Liver (tissue), 9 donors: ENCODE data around the gene PLAAT5. TPM values are rescaled to one million over a fixed set of nuclear protein-coding genes. Genes with fewer than 3 reads are reported as not detected.

Experiments
- DNase-seq: peaks from one replicate; pipeline ENCODE4 v3.0.0-alpha.2; 2017; ENCODE audit warnings: low spot score
- H3K27ac ChIP-seq, 2 donors: one replicate each; pipeline ENCODE4 v1.7.0; 2013; ENCODE audit warnings: inconsistent platforms in 2 of 2, low read length in 2 of 2, control low read depth in 1 of 2, low read depth in 1 of 2, mild to moderate bottlenecking in 1 of 2
- H3K27me3 ChIP-seq, 4 donors: one replicate each; pipeline versions ENCODE4 v1.6.1 to v1.7.0; 2013; ENCODE audit warnings: low read length in 3 of 4, inconsistent platforms in 1 of 4, mild to moderate bottlenecking in 1 of 4, moderate library complexity in 1 of 4; ENCODE audit not compliant: control insufficient read depth in 4 of 4, insufficient read depth in 4 of 4
- H3K36me3 ChIP-seq, 4 donors: one replicate each; pipeline versions ENCODE4 v1.6.1 to v1.7.0; 2013; ENCODE audit warnings: low read length in 3 of 4, mild to moderate bottlenecking in 3 of 4, low read depth in 1 of 4, moderate library complexity in 1 of 4; ENCODE audit not compliant: control insufficient read depth in 4 of 4, insufficient read depth in 3 of 4
- H3K4me1 ChIP-seq, 4 donors: one replicate each; pipeline versions ENCODE4 v1.6.1 to v1.7.0; 2013; ENCODE audit warnings: low read length in 3 of 4, mild to moderate bottlenecking in 3 of 4, moderate library complexity in 1 of 4; ENCODE audit not compliant: control insufficient read depth in 4 of 4, insufficient read depth in 4 of 4
- H3K4me3 ChIP-seq, 3 donors: one replicate each; pipeline versions ENCODE4 v1.6.1 to v1.7.0; 2013; ENCODE audit warnings: low read length in 3 of 3, control low read depth in 1 of 3, low read depth in 1 of 3, mild to moderate bottlenecking in 1 of 3
- H3K9ac ChIP-seq, 2 donors: one replicate each; pipeline ENCODE4 v1.7.0; 2013; ENCODE audit warnings: low read length in 2 of 2, mild to moderate bottlenecking in 2 of 2, moderate library complexity in 2 of 2, control low read depth in 1 of 2, low read depth in 1 of 2
- H3K9me3 ChIP-seq, 4 donors: one replicate each; pipeline versions ENCODE4 v1.6.1 to v1.7.0; 2013; ENCODE audit warnings: low read length in 3 of 4; ENCODE audit not compliant: control insufficient read depth in 4 of 4
- EGR1 ChIP-seq, 2 donors: IDR thresholded peaks; 2 replicates each; pipeline ENCODE4 v1.6.1; 2016 to 2018; ENCODE audit warnings: antibody characterized with exemption in 2 of 2, low read depth in 2 of 2
- FOXA1 ChIP-seq: IDR thresholded peaks from 2 replicates; pipeline ENCODE4 v1.6.1; 2016; ENCODE audit warnings: antibody characterized with exemption
- FOXA2 ChIP-seq: IDR thresholded peaks from 2 replicates; pipeline ENCODE4 v1.6.1; 2016; ENCODE audit warnings: antibody characterized with exemption
- GABPA ChIP-seq, 2 donors: IDR thresholded peaks in 1 of 2; conservative IDR thresholded peaks in 1 of 2; 2 replicates each; pipeline ENCODE4 v1.6.1; 2016; ENCODE audit warnings: antibody characterized with exemption in 2 of 2, mild to moderate bottlenecking in 1 of 2, moderate library complexity in 1 of 2
- HNF4A ChIP-seq, 2 donors: conservative IDR thresholded peaks; 2 replicates each; pipeline ENCODE4 v1.6.1; 2016; ENCODE audit warnings: antibody characterized with exemption in 2 of 2, mild to moderate bottlenecking in 2 of 2
- HNF4G ChIP-seq: IDR thresholded peaks from 2 replicates; pipeline ENCODE4 v1.6.1; 2016; ENCODE audit warnings: antibody characterized with exemption
- JUND ChIP-seq, 2 donors: IDR thresholded peaks; 2 replicates each; pipeline ENCODE4 v1.6.1; 2016; ENCODE audit warnings: antibody characterized with exemption in 2 of 2
- NR2F2 ChIP-seq: IDR thresholded peaks from 2 replicates; pipeline ENCODE4 v1.6.1; 2016; ENCODE audit warnings: antibody characterized with exemption
- RAD21 ChIP-seq, 2 donors: IDR thresholded peaks; 2 replicates each; pipeline ENCODE4 v1.6.1; 2016; ENCODE audit warnings: antibody characterized with exemption in 2 of 2, mild to moderate bottlenecking in 2 of 2
- RXRA ChIP-seq, 2 donors: IDR thresholded peaks; 2 replicates each; pipeline ENCODE4 v1.6.1; 2017 to 2018; ENCODE audit warnings: antibody characterized with exemption in 2 of 2, mild to moderate bottlenecking in 1 of 2
- SP1 ChIP-seq: IDR thresholded peaks from 2 replicates; pipeline ENCODE4 v1.6.1; 2018; ENCODE audit warnings: antibody characterized with exemption, mild to moderate bottlenecking
- TAF1 ChIP-seq: conservative IDR thresholded peaks from 2 replicates; pipeline ENCODE4 v1.6.1; 2016; ENCODE audit warnings: antibody characterized with exemption, mild to moderate bottlenecking
- YY1 ChIP-seq: IDR thresholded peaks from 2 replicates; pipeline ENCODE4 v1.6.1; 2016; ENCODE audit warnings: antibody characterized with exemption, mild to moderate bottlenecking
- WGBS: extraction: QIAGEN DNeasy Blood & Tissue Kit; methylation state at CpG from one replicate; pipeline ENCODE4 v1.1.7; 2013; 5-methylcytosine and 5-hydroxymethylcytosine counted together
- polyA plus RNA-seq, 2 donors: library from polyadenylated mRNA; stranded (reverse) in 1 of 2; unstranded in 1 of 2; fragments of 200-250 nt in 1 of 2; fragments of >200 nt in 1 of 2; fragmentation: Nextera tagmentation in 1 of 2; extraction: Ambion mirVana in 1 of 2; gene quantifications; one replicate each; pipeline versions ENCODE4 v1.2.1 to v1.2.3, GENCODE V29; 2013 to 2015
- total RNA-seq, 2 donors: library from RNA; depleted of rRNA; stranded (reverse); fragments of >200 nt; gene quantifications; one replicate each; pipeline ENCODE4 v1.2.3, GENCODE V29; 2014
- TF ChIP-seq, protein P1 (sequence below): IDR thresholded peaks from 2 replicates; pipeline ENCODE4 v1.6.1; 2016; ENCODE audit warnings: antibody characterized with exemption, mild to moderate bottlenecking
- TF ChIP-seq, protein P2 (sequence below): IDR thresholded peaks from 2 replicates; pipeline ENCODE4 v1.6.1; 2016; ENCODE audit warnings: antibody characterized with exemption
- TF ChIP-seq, protein P3 (sequence below): IDR thresholded peaks from 2 replicates; pipeline ENCODE4 v1.6.1; 2016; ENCODE audit warnings: antibody characterized with exemption
- TF ChIP-seq, protein P4 (sequence below): IDR thresholded peaks from 2 replicates; pipeline ENCODE4 v1.6.1; 2016; ENCODE audit warnings: antibody characterized with exemption
- donor health status: healthy.
- donor health status: healthy.
- donor health status: healthy.
- donor health status: healthy.
- donor health status: healthy.

The PLAAT5 gene
- total and polyA plus RNA-seq, 4 donors: 0.03 to 1.4 TPM; not detected in 2

DNA sequence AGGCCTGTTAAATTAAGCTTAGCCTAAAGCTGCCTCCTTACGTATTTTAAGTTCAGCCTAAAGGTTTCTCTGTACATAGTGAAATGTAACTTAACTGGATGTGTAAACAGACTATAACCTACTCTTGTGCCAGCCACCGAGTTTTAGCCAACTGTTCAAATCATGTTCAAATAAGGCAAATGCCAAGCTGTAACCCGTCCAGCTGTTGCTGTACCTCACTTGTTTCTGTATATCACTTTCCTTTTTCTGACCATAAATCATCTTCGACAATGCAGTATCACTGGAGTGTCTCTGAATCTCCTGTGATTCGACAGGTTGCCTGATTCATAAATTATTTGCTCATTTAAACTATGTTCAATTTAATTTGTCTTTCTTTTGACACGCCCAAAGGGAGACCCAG, 4.0 kb upstream of the PLAAT5 start (continued):
- TF ChIP-seq, protein P1, sequence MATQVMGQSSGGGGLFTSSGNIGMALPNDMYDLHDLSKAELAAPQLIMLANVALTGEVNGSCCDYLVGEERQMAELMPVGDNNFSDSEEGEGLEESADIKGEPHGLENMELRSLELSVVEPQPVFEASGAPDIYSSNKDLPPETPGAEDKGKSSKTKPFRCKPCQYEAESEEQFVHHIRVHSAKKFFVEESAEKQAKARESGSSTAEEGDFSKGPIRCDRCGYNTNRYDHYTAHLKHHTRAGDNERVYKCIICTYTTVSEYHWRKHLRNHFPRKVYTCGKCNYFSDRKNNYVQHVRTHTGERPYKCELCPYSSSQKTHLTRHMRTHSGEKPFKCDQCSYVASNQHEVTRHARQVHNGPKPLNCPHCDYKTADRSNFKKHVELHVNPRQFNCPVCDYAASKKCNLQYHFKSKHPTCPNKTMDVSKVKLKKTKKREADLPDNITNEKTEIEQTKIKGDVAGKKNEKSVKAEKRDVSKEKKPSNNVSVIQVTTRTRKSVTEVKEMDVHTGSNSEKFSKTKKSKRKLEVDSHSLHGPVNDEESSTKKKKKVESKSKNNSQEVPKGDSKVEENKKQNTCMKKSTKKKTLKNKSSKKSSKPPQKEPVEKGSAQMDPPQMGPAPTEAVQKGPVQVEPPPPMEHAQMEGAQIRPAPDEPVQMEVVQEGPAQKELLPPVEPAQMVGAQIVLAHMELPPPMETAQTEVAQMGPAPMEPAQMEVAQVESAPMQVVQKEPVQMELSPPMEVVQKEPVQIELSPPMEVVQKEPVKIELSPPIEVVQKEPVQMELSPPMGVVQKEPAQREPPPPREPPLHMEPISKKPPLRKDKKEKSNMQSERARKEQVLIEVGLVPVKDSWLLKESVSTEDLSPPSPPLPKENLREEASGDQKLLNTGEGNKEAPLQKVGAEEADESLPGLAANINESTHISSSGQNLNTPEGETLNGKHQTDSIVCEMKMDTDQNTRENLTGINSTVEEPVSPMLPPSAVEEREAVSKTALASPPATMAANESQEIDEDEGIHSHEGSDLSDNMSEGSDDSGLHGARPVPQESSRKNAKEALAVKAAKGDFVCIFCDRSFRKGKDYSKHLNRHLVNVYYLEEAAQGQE: no peak
- no peak for TF ChIP-seq RAD21 (IDR thresholded peaks at IDR 0.05)
- TF ChIP-seq, protein P2, sequence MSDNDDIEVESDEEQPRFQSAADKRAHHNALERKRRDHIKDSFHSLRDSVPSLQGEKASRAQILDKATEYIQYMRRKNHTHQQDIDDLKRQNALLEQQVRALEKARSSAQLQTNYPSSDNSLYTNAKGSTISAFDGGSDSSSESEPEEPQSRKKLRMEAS: no peak
- TF ChIP-seq NR2F2: no peak
- peak; percentile 44 for TF ChIP-seq FOXA1
- TF ChIP-seq TAF1: no peak

DNA sequence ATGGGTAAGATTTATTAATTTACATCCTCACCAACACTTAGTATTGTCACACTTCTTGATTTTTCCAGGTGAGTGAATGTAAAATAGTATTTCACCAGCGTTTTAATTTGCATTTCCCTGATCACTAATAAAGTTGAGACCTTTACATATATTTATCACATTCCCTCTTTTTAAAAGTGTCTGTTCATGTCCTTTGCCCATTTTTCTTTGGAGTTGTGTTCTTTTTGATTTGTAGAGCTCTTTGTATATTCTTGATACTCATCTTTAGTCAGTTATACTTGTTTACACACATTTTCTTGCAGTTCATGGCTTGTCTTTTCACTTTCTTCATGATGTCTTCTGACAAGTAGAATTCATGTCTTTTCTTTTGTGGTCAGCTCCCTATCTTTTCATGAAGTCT, 2.2 kb upstream of the PLAAT5 start:
- Histone ChIP-seq H3K36me3 (no peaks in the 10 kb centered on the region), H3K4me3 (no peak overlapping the region), H3K4me1 (peaks cover 3 to 26% (median 22%) of the 10 kb centered on the region in 4 donors), H3K27ac (no peak overlapping the region), H3K27me3 (no peaks in the 10 kb centered on the region), H3K9me3 (no peaks in the 10 kb centered on the region), H3K9ac (no peak overlapping the region)
- TF ChIP-seq HNF4A (conservative IDR thresholded peaks at IDR 0.05): no peak
- TF ChIP-seq, protein P2: no peak
- TF ChIP-seq, protein P3, sequence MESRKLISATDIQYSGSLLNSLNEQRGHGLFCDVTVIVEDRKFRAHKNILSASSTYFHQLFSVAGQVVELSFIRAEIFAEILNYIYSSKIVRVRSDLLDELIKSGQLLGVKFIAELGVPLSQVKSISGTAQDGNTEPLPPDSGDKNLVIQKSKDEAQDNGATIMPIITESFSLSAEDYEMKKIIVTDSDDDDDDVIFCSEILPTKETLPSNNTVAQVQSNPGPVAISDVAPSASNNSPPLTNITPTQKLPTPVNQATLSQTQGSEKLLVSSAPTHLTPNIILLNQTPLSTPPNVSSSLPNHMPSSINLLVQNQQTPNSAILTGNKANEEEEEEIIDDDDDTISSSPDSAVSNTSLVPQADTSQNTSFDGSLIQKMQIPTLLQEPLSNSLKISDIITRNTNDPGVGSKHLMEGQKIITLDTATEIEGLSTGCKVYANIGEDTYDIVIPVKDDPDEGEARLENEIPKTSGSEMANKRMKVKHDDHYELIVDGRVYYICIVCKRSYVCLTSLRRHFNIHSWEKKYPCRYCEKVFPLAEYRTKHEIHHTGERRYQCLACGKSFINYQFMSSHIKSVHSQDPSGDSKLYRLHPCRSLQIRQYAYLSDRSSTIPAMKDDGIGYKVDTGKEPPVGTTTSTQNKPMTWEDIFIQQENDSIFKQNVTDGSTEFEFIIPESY: no peak
- TF ChIP-seq RXRA (IDR thresholded peaks at IDR 0.05): no peak
- no peak for TF ChIP-seq RAD21 (IDR thresholded peaks at IDR 0.05)
- 91% methylated on average over 1 of the region's 1 CpG for WGBS
- no peak for DNase-seq

DNA sequence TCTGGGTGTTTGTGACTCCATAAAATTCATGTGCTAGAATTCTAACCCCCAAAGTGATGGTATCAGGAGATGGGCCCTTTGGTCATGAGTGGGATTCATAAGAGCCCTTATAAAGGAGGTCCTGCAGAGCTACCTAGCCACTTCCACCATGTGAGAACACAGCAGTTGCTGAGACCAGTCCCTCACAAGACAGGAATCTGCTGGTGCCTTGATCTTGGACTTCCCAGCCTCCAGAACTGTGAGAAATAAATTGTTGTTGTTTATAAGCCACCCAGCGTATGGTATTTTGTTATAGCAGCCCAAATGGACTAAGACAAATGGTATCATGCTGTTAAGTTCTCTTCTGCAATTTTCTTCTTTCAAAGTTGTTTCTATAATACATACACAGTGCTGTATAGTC, 1.5 kb upstream of the PLAAT5 start:
- 97% methylated on average over 1 of the region's 1 CpG for WGBS
- TF ChIP-seq, protein P4, sequence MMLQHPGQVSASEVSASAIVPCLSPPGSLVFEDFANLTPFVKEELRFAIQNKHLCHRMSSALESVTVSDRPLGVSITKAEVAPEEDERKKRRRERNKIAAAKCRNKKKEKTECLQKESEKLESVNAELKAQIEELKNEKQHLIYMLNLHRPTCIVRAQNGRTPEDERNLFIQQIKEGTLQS: no peak
- TF ChIP-seq HNF4A (conservative IDR thresholded peaks at IDR 0.05): no peak
- TF ChIP-seq JUND (IDR thresholded peaks at IDR 0.05): no peak
- no peak for TF ChIP-seq RAD21 (IDR thresholded peaks at IDR 0.05)
- TF ChIP-seq RXRA (IDR thresholded peaks at IDR 0.05): no peak
- no peak for TF ChIP-seq GABPA (IDR thresholded peaks at IDR 0.05 in 1 of 2, conservative IDR thresholded peaks at IDR 0.05 in 1 of 2)
- no peak for TF ChIP-seq TAF1
- TF ChIP-seq SP1: no peak
- TF ChIP-seq, protein P1: no peak
- no peak for TF ChIP-seq YY1
- no peak for TF ChIP-seq NR2F2
- no peak for TF ChIP-seq FOXA1
- no peak for TF ChIP-seq FOXA2
- TF ChIP-seq EGR1 (IDR thresholded peaks at IDR 0.05; ENCODE audit: low read depth in 2 of 2): no peak
- TF ChIP-seq, protein P3: no peak
- no peak for TF ChIP-seq HNF4G

More for the DNA sequence above, 1.5 kb upstream of the PLAAT5 start:
- Histone ChIP-seq H3K27ac (no peak overlapping the region), H3K27me3 (no peaks in the 10 kb centered on the region), H3K4me1 (peaks cover 3 to 26% (median 22%) of the 10 kb centered on the region in 4 donors), H3K36me3 (no peaks in the 10 kb centered on the region), H3K9me3 (no peaks in the 10 kb centered on the region), H3K4me3 (no peak overlapping the region), H3K9ac (no peak overlapping the region)
- DNase-seq: no peak
